Activated CD8-positive, alpha-beta memory T cell treated with anti-CD3 and anti-CD28 coated beads for 48 hours (primary cell): ENCODE data around the gene DCXR.

Experiments used
- DNase-seq, 3 experiments: peaks; one replicate each; pipeline ENCODE4 v3.0.0-alpha.2; 2020; ENCODE audit warnings: low read depth in 2 of 3, low spot score in 2 of 3

The DCXR gene

GRCh38 chr17:81999976-82000802 is 37.3 kb downstream of the DCXR start:
- no peak for DNase-seq

GRCh38 chr17:81999587-81999975 is 37.9 kb downstream of the DCXR start:
- no peak for DNase-seq

GRCh38 chr17:81998691-81999438 is 38.6 kb downstream of the DCXR start:
- no peak for DNase-seq

- no peak for DNase-seq
Observed at GRCh38 chr17:81998212-81998611, 39.3 kb downstream of the DCXR start.

GRCh38 chr17:81996757-81997441 is 40.6 kb downstream of the DCXR start:
- DNase-seq: no peak

GRCh38 chr17:81996232-81996756 is 41.2 kb downstream of the DCXR start:
- DNase-seq: no peak

- DNase-seq: no peak
Observed at GRCh38 chr17:81995463-81996231, 41.9 kb downstream of the DCXR start.

- DNase-seq: no peak
Observed at GRCh38 chr17:81994593-81995462, 42.7 kb downstream of the DCXR start.

GRCh38 chr17:81993729-81994592 is 43.5 kb downstream of the DCXR start:
- no peak for DNase-seq

GRCh38 chr17:81992306-81993102 is 45.0 kb downstream of the DCXR start:
- no peak for DNase-seq

GRCh38 chr17:81991684-81992305 is 45.7 kb downstream of the DCXR start:
- DNase-seq: no peak

GRCh38 chr17:81990836-81991683 is 46.4 kb downstream of the DCXR start:
- DNase-seq: no peak

GRCh38 chr17:81987161-81987770 is 50.2 kb downstream of the DCXR start:
- DNase-seq: no peak

GRCh38 chr17:81986606-81987005 is 50.9 kb downstream of the DCXR start:
- DNase-seq: no peak
